Naive thymus-derived CD4-positive, alpha-beta T cell (primary cell): ENCODE measurements around the gene PLEKHF1. TPM values are rescaled to one million over a fixed set of nuclear protein-coding genes. Genes with fewer than 3 reads are reported as not detected.
"Not testable (repeated sequence)": the region's sequence is repeated elsewhere in the genome, so short reads cannot be mapped to it uniquely, and the experiment has no call there.

ENCODE experiments used
- ATAC-seq: fragments of 150-1000 bp; cut with Tn5 transposase; 2 replicates; pipeline ENCODE4 v1.10.0; 2021; ENCODE audit warnings: mild to moderate bottlenecking, moderate library complexity
- CTCF ChIA-PET: fragments of 350-600 bp; sonication (Branson Sonifier 250); formaldehyde crosslinking; loops from one replicate; lab custom pipeline; 2021; ENCODE audit warnings: antibody characterized with exemption; lab: Charles Lee
- POLR2A ChIA-PET: fragments of 350-600 bp; sonication (Branson Sonifier 250); formaldehyde crosslinking; loops from one replicate; lab custom pipeline; 2021; ENCODE audit warnings: antibody characterized with exemption, inconsistent platforms; lab: Charles Lee
- DNase-seq, 9 donors: peaks; one replicate each; pipeline versions ENCODE4 v3.0.0 to v3.0.0-alpha.2; 2020 to 2022; ENCODE audit warnings: mixed read lengths in 1 of 9
- H3K27ac ChIP-seq: one replicate; pipeline ENCODE4 v1.7.0; 2013; ENCODE audit warnings: mild to moderate bottlenecking, low read depth, low read length, moderate library complexity
- H3K27me3 ChIP-seq, 2 donors: one replicate each; pipeline ENCODE4 v1.7.0; 2013; ENCODE audit warnings: low read length in 2 of 2, mild to moderate bottlenecking in 2 of 2, moderate library complexity in 2 of 2; ENCODE audit not compliant: control insufficient read depth in 2 of 2, insufficient read depth in 2 of 2
- H3K36me3 ChIP-seq, 3 experiments: 1 replicate in 2 of 3; 2 replicates in 1 of 3; pipeline ENCODE4 v1.7.0; 2013; ENCODE audit warnings: low read length in 3 of 3, mild to moderate bottlenecking in 3 of 3, moderate library complexity in 1 of 3; ENCODE audit not compliant: insufficient read depth in 3 of 3, control insufficient read depth in 2 of 3
- H3K4me1 ChIP-seq, 2 donors: one replicate each; pipeline ENCODE4 v1.7.0; 2013; ENCODE audit warnings: low read length in 2 of 2, mild to moderate bottlenecking in 2 of 2, moderate library complexity in 1 of 2; ENCODE audit not compliant: control insufficient read depth in 2 of 2, insufficient read depth in 2 of 2
- H3K4me3 ChIP-seq: 2 replicates; pipeline ENCODE4 v1.7.0; 2013; ENCODE audit warnings: mild to moderate bottlenecking, low read length
- H3K9me3 ChIP-seq, 3 experiments: 1 replicate in 2 of 3; 2 replicates in 1 of 3; pipeline ENCODE4 v1.7.0; 2013; ENCODE audit warnings: low read length in 3 of 3; ENCODE audit not compliant: control insufficient read depth in 2 of 3
- H3K27ac Mint-ChIP-seq, 9 donors: one replicate each; pipeline ENCODE4 v1.8.0; 2020 to 2022; ENCODE audit warnings: mixed read lengths in 9 of 9, mild to moderate bottlenecking in 8 of 9, moderate library complexity in 5 of 9, inconsistent platforms in 2 of 9
- H3K27me3 Mint-ChIP-seq, 5 donors: one replicate each; pipeline ENCODE4 v1.8.0; 2021 to 2022; ENCODE audit warnings: mixed read lengths in 5 of 5, mild to moderate bottlenecking in 1 of 5
- H3K36me3 Mint-ChIP-seq, 5 donors: one replicate each; pipeline ENCODE4 v1.8.0; 2020 to 2022; ENCODE audit warnings: mixed read lengths in 5 of 5, mild to moderate bottlenecking in 3 of 5, inconsistent platforms in 1 of 5
- H3K4me1 Mint-ChIP-seq, 7 donors: one replicate each; pipeline ENCODE4 v1.8.0; 2020 to 2022; ENCODE audit warnings: mixed read lengths in 7 of 7, mild to moderate bottlenecking in 3 of 7, inconsistent platforms in 1 of 7
- H3K4me3 Mint-ChIP-seq, 10 donors: one replicate each; pipeline ENCODE4 v1.8.0; 2020 to 2022; ENCODE audit warnings: mild to moderate bottlenecking in 10 of 10, mixed read lengths in 10 of 10, moderate library complexity in 6 of 10, inconsistent platforms in 2 of 10
- H3K9me3 Mint-ChIP-seq, 11 donors: one replicate each; pipeline ENCODE4 v1.8.0; 2020 to 2022; ENCODE audit warnings: mixed read lengths in 11 of 11, mild to moderate bottlenecking in 4 of 11, inconsistent platforms in 1 of 11, moderate library complexity in 1 of 11
- intact Hi-C, 2 donors: fragments of 100-400 bp; cut with micrococcal nuclease; formaldehyde crosslinking; loops; one replicate each; pipeline ENCODE4 v1.15.1; 2023
- polyA plus RNA-seq, 2 donors: library from polyadenylated mRNA; unstranded; fragments of 300-500 nt; fragmentation: Illumina TruSeq; gene quantifications; one replicate each; pipeline ENCODE4 v1.2.3, GENCODE V29; 2021
- total RNA-seq, 6 experiments: library from RNA in 5 of 6; stranded (reverse) in 5 of 6; gene quantifications; 1 replicate in 5 of 6; 2 replicates in 1 of 6; pipeline ENCODE4 v1.2.3 and lab custom pipeline; 2021 to 2026

The PLEKHF1 gene
- total and polyA plus RNA-seq, 7 experiments from 2014 or later, result 11.1 to 47.2 (median 17.5) TPM

- Mint-ChIP-seq H3K27me3 (no peaks in the 10 kb centered on the region), H3K36me3 (peaks cover 0 to 31% (median 7%) of the 10 kb centered on the region in 5 donors), H3K4me3 (peak overlapping the region in 6 of 10 donors; percentile 8 to 56 (median 42)), H3K9me3 (peaks cover 0 to 1% (median 0%) of the 10 kb centered on the region in 11 donors), H3K4me1 (peaks cover 37 to 79% (median 63%) of the 10 kb centered on the region in 7 donors), H3K27ac (peak overlapping the region; percentile 41 to 94 (median 84))
- ChIA-PET CTCF (interaction anchor here (0.8 to 1.7 kb wide), 3 partner anchors 8 to 98 kb away, joined by 4 to 5 read pairs (median 5); no protein-coding TSS in a partner anchor), POLR2A (interaction anchor here (8.3 kb wide), 1 partner anchor 100 kb away, joined by 198 read pairs; the partner anchor contains the start of gene POP4)
- no peaks in the 10 kb centered on the region for H3K27me3 ChIP-seq
- peak overlapping the region; percentile 73 for H3K27ac ChIP-seq
- intact Hi-C loops, result no loop called here
- H3K36me3 ChIP-seq, result peaks cover 0 to 46% (median 9%) of the 10 kb centered on the region in 3 experiments
- H3K9me3 ChIP-seq, result no peaks in the 10 kb centered on the region
- H3K4me3 ChIP-seq, result no peak overlapping the region
- no peak for ATAC-seq
- peaks cover 35 to 50% of the 10 kb centered on the region in 2 donors for H3K4me1 ChIP-seq
- DNase-seq, result no peak
Measured at GRCh38 chr19:29708554-29709439, 43.5 kb downstream of the PLEKHF1 start.

- ChIA-PET CTCF (interaction anchor here (1.7 kb wide), 1 partner anchor 16 kb away, joined by 5 read pairs; no protein-coding TSS in a partner anchor), POLR2A (interaction anchor here (8.3 to 9.1 kb wide), 2 partner anchors 17 to 101 kb away, joined by 131 to 198 read pairs; partner anchors contain the start of gene POP4)
- H3K4me3 ChIP-seq, H3K27me3 ChIP-seq, ATAC-seq, intact Hi-C loops, DNase-seq, H3K9me3 Mint-ChIP-seq, H3K27me3 Mint-ChIP-seq, H3K9me3 ChIP-seq: not testable (repeated sequence)
- H3K4me1 ChIP-seq, result peaks cover 40 to 54% of the 10 kb centered on the region in 2 donors
- H3K4me3 Mint-ChIP-seq, result peak overlapping the region in 4 of 10 donors; percentile 19 to 72 (median 52)
- H3K36me3 ChIP-seq, result peaks cover 0 to 41% (median 9%) of the 10 kb centered on the region in 3 experiments
- peak overlapping the region; percentile 41 to 99 (median 92) for H3K27ac Mint-ChIP-seq
- H3K36me3 Mint-ChIP-seq, result peaks cover 0 to 30% (median 7%) of the 10 kb centered on the region in 5 donors
- peak overlapping the region; percentile 73 for H3K27ac ChIP-seq
- peaks cover 43 to 79% (median 69%) of the 10 kb centered on the region in 7 donors for H3K4me1 Mint-ChIP-seq
Measured at GRCh38 chr19:29709440-29709798, 44.2 kb downstream of the PLEKHF1 start.

- H3K27ac ChIP-seq, result peak overlapping the region; percentile 73
- no peaks in the 10 kb centered on the region for H3K9me3 ChIP-seq
- intact Hi-C loops, result loop anchor here (10.0 kb wide), 2 partner anchors 187 to 247 kb away; partner anchors contain the start of gene VSTM2B (in 1 of the 2)
- peaks cover 52 to 66% of the 10 kb centered on the region in 2 donors for H3K4me1 ChIP-seq
- POLR2A ChIA-PET, result interaction anchor here (0.6 to 9.1 kb wide), 12 partner anchors 9 to 231 kb away, joined by 3 to 198 read pairs (median 6); partner anchors contain the start of genes PLEKHF1 and POP4
- DNase-seq (peak in 6 of 9 donors; percentile 43 to 64 (median 50)), ATAC-seq (no peak)
- peak overlapping the region; percentile 19 for H3K4me3 ChIP-seq
- no peaks in the 10 kb centered on the region for H3K27me3 ChIP-seq
- Mint-ChIP-seq H3K9me3 (peaks cover 0 to 2% (median 0%) of the 10 kb centered on the region in 11 donors), H3K4me1 (peaks cover 56 to 78% (median 73%) of the 10 kb centered on the region in 7 donors), H3K27ac (peak overlapping the region; percentile 73 to 99 (median 94)), H3K4me3 (peak overlapping the region; percentile 72 to 92 (median 87)), H3K27me3 (no peaks in the 10 kb centered on the region), H3K36me3 (peaks cover 0 to 19% (median 4%) of the 10 kb centered on the region in 5 donors)
- CTCF ChIA-PET, result interaction anchor here (0.9 to 8.0 kb wide), 8 partner anchors 12 to 106 kb away, joined by 3 to 180 read pairs (median 6); partner anchors contain the start of genes PLEKHF1 and POP4
- H3K36me3 ChIP-seq, result peaks cover 0 to 21% (median 1%) of the 10 kb centered on the region in 3 experiments
Measured at GRCh38 chr19:29711584-29712132, 46.4 kb downstream of the PLEKHF1 start.

GRCh38 chr19:29712744-29713516 lies 47.7 kb downstream of the PLEKHF1 start:
- Histone ChIP-seq H3K4me3 (peak overlapping the region; percentile 66), H3K27me3 (no peaks in the 10 kb centered on the region), H3K9me3 (no peaks in the 10 kb centered on the region), H3K4me1 (peaks cover 52 to 72% of the 10 kb centered on the region in 2 donors), H3K36me3 (peaks cover 0 to 8% (median 0%) of the 10 kb centered on the region in 3 experiments), H3K27ac (peak overlapping the region; percentile 73)
- peaks cover 0 to 2% (median 0%) of the 10 kb centered on the region in 11 donors for H3K9me3 Mint-ChIP-seq
- H3K4me1 Mint-ChIP-seq, result peaks cover 55 to 80% (median 70%) of the 10 kb centered on the region in 7 donors
- H3K27me3 Mint-ChIP-seq, result no peaks in the 10 kb centered on the region
- ChIA-PET POLR2A (interaction anchor here (0.6 to 9.1 kb wide), 10 partner anchors 12 to 247 kb away, joined by 3 to 198 read pairs (median 21); partner anchors contain the start of genes PLEKHF1 and POP4), CTCF (interaction anchor here (0.6 to 8.0 kb wide), 7 partner anchors 20 to 107 kb away, joined by 3 to 180 read pairs (median 7); partner anchors contain the start of genes PLEKHF1 and POP4)
- H3K4me3 Mint-ChIP-seq, result peak overlapping the region; percentile 72 to 92 (median 90)
- DNase-seq (peak in 1 of 9 donors; percentile 16), ATAC-seq (no peak)
- intact Hi-C loops, result loop anchor here (1.0 to 10.0 kb wide), 3 partner anchors 8 to 248 kb away; partner anchors contain the start of gene VSTM2B (in 1 of the 2)
- H3K27ac Mint-ChIP-seq, result peak overlapping the region; percentile 85 to 99 (median 94)
- peaks cover 0 to 13% (median 4%) of the 10 kb centered on the region in 5 donors for H3K36me3 Mint-ChIP-seq

- H3K36me3 ChIP-seq, result no peaks in the 10 kb centered on the region
- H3K27ac ChIP-seq, result peak overlapping the region; percentile 97
- Mint-ChIP-seq H3K9me3 (peaks cover 0 to 2% (median 0%) of the 10 kb centered on the region in 11 donors), H3K27ac (peak overlapping the region; percentile 85 to 99 (median 94)), H3K4me3 (peak overlapping the region; percentile 72 to 92 (median 90)), H3K27me3 (no peaks in the 10 kb centered on the region), H3K4me1 (peaks cover 50 to 67% (median 64%) of the 10 kb centered on the region in 7 donors), H3K36me3 (peaks cover 0 to 13% (median 0%) of the 10 kb centered on the region in 5 donors)
- peaks cover 52 to 65% of the 10 kb centered on the region in 2 donors for H3K4me1 ChIP-seq
- intact Hi-C loops, result loop anchor here (1.0 to 10.0 kb wide), 6 partner anchors 42 to 250 kb away; partner anchors contain the start of genes PLEKHF1 (in 1 of the 2) and VSTM2B (in 1 of the 2)
- peak overlapping the region; percentile 95 for H3K4me3 ChIP-seq
- ATAC-seq (peak; percentile 66), DNase-seq (peak in 3 of 9 donors; percentile 64 to 83 (median 81))
- H3K9me3 ChIP-seq, result no peaks in the 10 kb centered on the region
- no peaks in the 10 kb centered on the region for H3K27me3 ChIP-seq
- POLR2A ChIA-PET, result interaction anchor here (0.7 to 9.1 kb wide), 14 partner anchors 10 to 227 kb away, joined by 3 to 198 read pairs (median 12); partner anchors contain the start of genes PLEKHF1, POP4 and URI1
- CTCF ChIA-PET, result interaction anchor here (0.7 to 8.0 kb wide), 7 partner anchors 18 to 108 kb away, joined by 3 to 180 read pairs (median 39); partner anchors contain the start of genes PLEKHF1 and POP4
Measured at GRCh38 chr19:29714371-29714952, 49.2 kb downstream of the PLEKHF1 start.
